H9 (cell line): ENCODE data around the gene PRH2. TPM values are rescaled to one million over a fixed set of nuclear protein-coding genes. Genes with fewer than 3 reads are reported as not detected.

Source experiments
- DNase-seq: peaks from one replicate; pipeline ENCODE4 v3.0.0-alpha.2; 2017
- H2AFZ ChIP-seq: one replicate; pipeline ENCODE4 v1.6.1; 2013; ENCODE audit warnings: mild to moderate bottlenecking, low read length, control low read depth, moderate library complexity
- H2AK5ac ChIP-seq: 2 replicates; pipeline ENCODE4 v1.6.1; 2013; ENCODE audit warnings: low read length, control low read depth, mixed read lengths; ENCODE audit not compliant: insufficient read length
- H2BK120ac ChIP-seq: one replicate; pipeline ENCODE4 v1.6.1; 2013; ENCODE audit warnings: low read depth, mild to moderate bottlenecking, low read length, control low read depth, inconsistent platforms; ENCODE audit not compliant: poor library complexity, severe bottlenecking
- H2BK12ac ChIP-seq: 2 replicates; pipeline ENCODE4 v1.6.1; 2013; ENCODE audit warnings: low read length, control low read depth, mixed read lengths, low read depth; ENCODE audit not compliant: insufficient read length
- H2BK15ac ChIP-seq: 2 replicates; pipeline ENCODE4 v1.6.1; 2013; ENCODE audit warnings: low read depth, low read length, control low read depth
- H2BK20ac ChIP-seq: one replicate; pipeline ENCODE4 v1.6.1; 2013; ENCODE audit warnings: low read depth, mild to moderate bottlenecking, low read length, control low read depth, inconsistent platforms; ENCODE audit not compliant: poor library complexity, severe bottlenecking
- H2BK5ac ChIP-seq: 2 replicates; pipeline ENCODE4 v1.6.1; 2013; ENCODE audit warnings: low read length, control low read depth, mixed read lengths; ENCODE audit not compliant: insufficient read length
- H3K14ac ChIP-seq: 2 replicates; pipeline ENCODE4 v1.6.1; 2013; ENCODE audit warnings: low read length, control low read depth; ENCODE audit not compliant: insufficient read depth
- H3K18ac ChIP-seq: 2 replicates; pipeline ENCODE4 v1.6.1; 2013; ENCODE audit warnings: low read depth, mild to moderate bottlenecking, mixed read lengths, low read length, control low read depth; ENCODE audit not compliant: insufficient read length
- H3K23ac ChIP-seq: 2 replicates; pipeline ENCODE4 v1.6.1; 2013; ENCODE audit warnings: low read length, control low read depth, mixed read lengths, low read depth; ENCODE audit not compliant: insufficient read length
- H3K23me2 ChIP-seq: 2 replicates; pipeline ENCODE4 v1.6.1; 2013; ENCODE audit warnings: low read depth, mild to moderate bottlenecking, mixed read lengths, low read length, control low read depth; ENCODE audit not compliant: insufficient read length, poor library complexity, severe bottlenecking
- H3K27ac ChIP-seq: 2 replicates; pipeline ENCODE4 v1.5.1; 2013; ENCODE audit warnings: low read length, control low read depth, mixed read lengths, low read depth; ENCODE audit not compliant: insufficient read length
- H3K27me3 ChIP-seq: 2 replicates; pipeline ENCODE4 v1.6.1; 2013; ENCODE audit warnings: low read length, control low read depth, inconsistent platforms; ENCODE audit not compliant: insufficient read depth
- H3K4ac ChIP-seq: 2 replicates; pipeline ENCODE4 v1.6.1; 2013; ENCODE audit warnings: low read depth, mild to moderate bottlenecking, control low read depth, inconsistent platforms, low read length, moderate library complexity
- H3K4me1 ChIP-seq: 2 replicates; pipeline ENCODE4 v1.6.1; 2013; ENCODE audit warnings: low read length, control low read depth, inconsistent platforms; ENCODE audit not compliant: insufficient read depth
- H3K4me2 ChIP-seq: 2 replicates; pipeline ENCODE4 v1.6.1; 2013; ENCODE audit warnings: low read length, control low read depth, mixed read lengths; ENCODE audit not compliant: insufficient read length, insufficient read depth
- H3K56ac ChIP-seq: 2 replicates; pipeline ENCODE4 v1.6.1; 2013; ENCODE audit warnings: low read depth, mild to moderate bottlenecking, mixed read lengths, low read length, control low read depth; ENCODE audit not compliant: insufficient read length
- H3K79me1 ChIP-seq: 2 replicates; pipeline ENCODE4 v1.6.1; 2013; ENCODE audit warnings: low read depth, mild to moderate bottlenecking, moderate library complexity, low read length, control low read depth, inconsistent platforms; ENCODE audit not compliant: insufficient read depth, poor library complexity, severe bottlenecking
- H3K79me2 ChIP-seq: 2 replicates; pipeline ENCODE4 v1.6.1; 2013; ENCODE audit warnings: low read length, control low read depth, inconsistent platforms; ENCODE audit not compliant: insufficient read depth
- H3K9ac ChIP-seq: 2 replicates; pipeline ENCODE4 v1.6.1; 2013; ENCODE audit warnings: low read length, control low read depth, mixed read lengths; ENCODE audit not compliant: insufficient read length; ENCODE audit errors: extremely low read depth
- H3K9me3 ChIP-seq: one replicate; pipeline ENCODE4 v1.6.1; 2013; ENCODE audit warnings: low read depth, low read length, inconsistent platforms; ENCODE audit not compliant: control insufficient read depth
- H3T11ph ChIP-seq: one replicate; pipeline ENCODE4 v1.6.1; 2013; ENCODE audit warnings: mild to moderate bottlenecking, low read length, control low read depth, inconsistent platforms
- H4K20me1 ChIP-seq: one replicate; pipeline ENCODE4 v1.6.1; 2013; ENCODE audit not compliant: control insufficient read depth, insufficient read length, insufficient read depth
- H4K5ac ChIP-seq: 2 replicates; pipeline ENCODE4 v1.6.1; 2013; ENCODE audit warnings: low read depth, mild to moderate bottlenecking, mixed read lengths, low read length, control low read depth; ENCODE audit not compliant: insufficient read length
- H4K8ac ChIP-seq: replicated peaks from 2 replicates; pipeline ENCODE4 v1.6.1; 2013; ENCODE audit warnings: low read length, control low read depth, mixed read lengths, low read depth; ENCODE audit not compliant: insufficient read length
- H4K91ac ChIP-seq: 2 replicates; pipeline ENCODE4 v1.6.1; 2013; ENCODE audit warnings: low read depth, mild to moderate bottlenecking, moderate library complexity, mixed read lengths, low read length, control low read depth; ENCODE audit not compliant: insufficient read length
- H3K27ac Mint-ChIP-seq, 3 experiments: 2 replicates in 2 of 3; 3 replicates in 1 of 3; pipeline ENCODE4 v1.8.0; 2020 to 2021; ENCODE audit warnings: mixed read lengths in 3 of 3, mild to moderate bottlenecking in 1 of 3, moderate library complexity in 1 of 3
- H3K27me3 Mint-ChIP-seq: 2 replicates; pipeline ENCODE4 v1.8.0; 2021; ENCODE audit warnings: low read depth, mild to moderate bottlenecking, moderate library complexity, mixed read lengths
- H3K36me3 Mint-ChIP-seq, 3 experiments: 2 replicates in 2 of 3; 3 replicates in 1 of 3; pipeline ENCODE4 v1.8.0; 2020 to 2021; ENCODE audit warnings: low read depth in 3 of 3, mixed read lengths in 3 of 3; ENCODE audit not compliant: insufficient read depth in 1 of 3
- H3K4me1 Mint-ChIP-seq, 2 experiments: 2 replicates each; pipeline ENCODE4 v1.8.0; 2020; ENCODE audit warnings: mixed read lengths in 2 of 2
- H3K4me3 Mint-ChIP-seq, 2 experiments: 2 replicates in 1 of 2; 3 replicates in 1 of 2; pipeline ENCODE4 v1.8.0; 2020 to 2021; ENCODE audit warnings: mild to moderate bottlenecking in 2 of 2, mixed read lengths in 2 of 2, moderate library complexity in 1 of 2
- H3K9me3 Mint-ChIP-seq, 2 experiments: 2 replicates in 1 of 2; 3 replicates in 1 of 2; pipeline ENCODE4 v1.8.0; 2020; ENCODE audit warnings: mild to moderate bottlenecking in 2 of 2, mixed read lengths in 2 of 2, moderate library complexity in 1 of 2
- CTCF ChIP-seq: fragments of 200-600 bp; sonication (generic); conservative IDR thresholded peaks from 3 replicates; pipeline ENCODE4 v1.8.0; 2021; ENCODE audit warnings: antibody characterized with exemption, mild to moderate bottlenecking
- WGBS: extraction: QIAGEN DNeasy Blood & Tissue Kit; methylation state at CpG from one replicate; pipeline ENCODE4 v1.1.7; 2013; ENCODE audit warnings: missing lambda C conversion rate, low lambda C conversion rate, mixed read lengths; ENCODE audit not compliant: insufficient read length; ENCODE audit errors: extremely low coverage; 5-methylcytosine and 5-hydroxymethylcytosine counted together
- total RNA-seq: library from RNA; stranded (reverse); gene quantifications from 2 replicates; pipeline ENCODE4 v1.2.1, GENCODE V29; 2021

PRH2 gene
- total RNA-seq, 1 experiment from 2014 or later: not detected

- no peak within 1 kb of the TSS for H2AFZ ChIP-seq
- no peaks in the 10 kb centered on the region for H3K27me3 ChIP-seq
- H3K79me1 ChIP-seq: no peaks in the 10 kb centered on the region
- H3K18ac ChIP-seq: no peak within 1 kb of the TSS
- no peaks in the 10 kb centered on the region for H3K9me3 ChIP-seq
- Mint-ChIP-seq H3K9me3 (no peaks in the 10 kb centered on the region), H3K36me3 (peaks cover 0 to 6% (median 2%) of the 10 kb centered on the region in 3 experiments; a peak in 2 of 7 replicates), H3K4me1 (peaks cover 3% of the 10 kb centered on the region in 2 experiments; a peak in 3 of 4 replicates), H3K27ac (no peak within 1 kb of the TSS), H3K4me3 (no peak within 1 kb of the TSS), H3K27me3 (no peaks in the 10 kb centered on the region)
- H3K14ac ChIP-seq: no peak within 1 kb of the TSS
- H2BK15ac ChIP-seq: no peak within 1 kb of the TSS
- H3K27ac ChIP-seq: no peak within 1 kb of the TSS
- H3K4ac ChIP-seq: no peak within 1 kb of the TSS
- H2BK5ac ChIP-seq: no peak within 1 kb of the TSS
- no peak within 1 kb of the TSS for H3T11ph ChIP-seq
- no peaks in the 10 kb centered on the region for H3K4me1 ChIP-seq
- no peak within 1 kb of the TSS for H4K8ac ChIP-seq
- no peak within 1 kb of the TSS for H2BK20ac ChIP-seq
- no peak within 1 kb of the TSS for H3K56ac ChIP-seq
- H4K20me1 ChIP-seq: no peaks in the 10 kb centered on the region
- no peak within 1 kb of the TSS for H4K5ac ChIP-seq
- no peak within 1 kb of the TSS for H3K23ac ChIP-seq
- no peaks in the 10 kb centered on the region for H3K23me2 ChIP-seq
- no peak for DNase-seq
- no peak within 1 kb of the TSS for H3K9ac ChIP-seq
- H2BK120ac ChIP-seq: no peak within 1 kb of the TSS
- H3K79me2 ChIP-seq: no peaks in the 10 kb centered on the region
- no peak for TF ChIP-seq CTCF
- H3K4me2 ChIP-seq: no peak within 1 kb of the TSS
- H2AK5ac ChIP-seq: no peak within 1 kb of the TSS
- WGBS: no CpG with 5 or more reads among the region's 6 CpGs
- H2BK12ac ChIP-seq: no peak within 1 kb of the TSS
- no peak within 1 kb of the TSS for H4K91ac ChIP-seq
Measured at GRCh38 chr12:10884086-10884725, 44.8 kb upstream of the PRH2 start, which contains the start of gene PRH1. TSS of gene PRH1 (minus strand) at chr12:10884255. CDS start at chr12:10884217, 38 bp downstream.
